ENCODE data around the gene LCN1.

The LCN1 gene

DNA sequence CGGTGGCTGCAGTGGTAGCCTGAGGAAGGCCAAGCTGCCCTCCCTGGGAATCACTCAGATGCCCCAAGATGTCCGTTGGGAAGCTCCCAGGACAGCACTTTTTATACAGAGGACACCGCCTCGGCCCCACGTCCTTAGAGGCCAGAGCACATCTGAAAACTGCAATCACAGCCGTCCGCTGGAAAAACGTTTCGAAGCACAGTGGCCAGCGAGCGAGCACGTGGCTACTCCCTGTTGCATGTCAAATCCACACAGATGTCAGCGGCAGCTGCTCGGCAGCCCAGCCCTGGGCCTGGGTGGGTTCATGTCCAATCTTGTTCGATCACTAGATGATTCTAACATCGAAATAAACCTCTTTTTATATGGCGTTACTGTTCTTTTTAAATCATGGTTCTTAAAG is 32.7 kb upstream of the LCN1 start:
- DNase-seq (ENCODE audit: low spot score): no peak

GRCh38 chr9:135489188-135489906 is 31.9 kb upstream of the LCN1 start:
- DNase-seq (ENCODE audit: low spot score): no peak

DNA sequence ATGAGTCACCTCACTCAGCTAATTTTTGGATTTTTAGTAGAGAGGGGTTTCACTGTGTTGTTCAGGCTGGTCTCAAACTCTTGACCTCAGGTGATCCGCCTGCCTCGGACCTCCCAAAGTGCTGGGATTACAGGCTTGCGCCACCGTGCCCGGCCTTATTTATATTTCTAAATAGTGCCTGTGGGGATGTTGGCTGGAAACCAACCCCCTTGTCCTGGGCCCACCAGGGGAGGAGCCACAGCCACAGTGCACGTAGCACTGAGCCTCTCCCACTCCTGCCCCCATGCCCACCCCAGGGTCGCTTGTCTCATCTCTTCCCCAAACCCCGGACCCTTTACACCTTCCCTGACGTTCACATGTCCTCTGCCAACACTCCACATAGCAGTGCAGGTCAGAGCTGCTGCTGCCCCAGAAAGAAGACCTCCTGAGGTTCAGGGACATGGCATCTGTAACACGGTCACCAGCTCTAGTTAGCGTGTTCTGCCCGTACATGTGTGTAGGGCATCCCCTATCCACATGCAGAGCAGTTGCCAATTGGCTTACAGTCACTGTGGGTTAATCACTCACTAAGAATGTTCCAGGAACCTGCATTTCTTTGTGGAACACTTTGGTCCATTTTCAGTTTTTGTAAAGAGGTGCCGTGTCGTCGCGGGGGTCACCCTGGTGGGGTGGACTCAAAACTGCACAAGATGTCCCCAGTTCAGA is 30.9 kb upstream of the LCN1 start:
- DNase-seq (ENCODE audit: low spot score): no peak

- no peak for DNase-seq (ENCODE audit: low spot score)
Measured at GRCh38 chr9:135490980-135491464, 30.2 kb upstream of the LCN1 start.

GRCh38 chr9:135491764-135492163 is 29.5 kb upstream of the LCN1 start:
- DNase-seq (ENCODE audit: low spot score): no peak

GRCh38 chr9:135492886-135493669 is 28.2 kb upstream of the LCN1 start:
- no peak for DNase-seq (ENCODE audit: low spot score)

DNA sequence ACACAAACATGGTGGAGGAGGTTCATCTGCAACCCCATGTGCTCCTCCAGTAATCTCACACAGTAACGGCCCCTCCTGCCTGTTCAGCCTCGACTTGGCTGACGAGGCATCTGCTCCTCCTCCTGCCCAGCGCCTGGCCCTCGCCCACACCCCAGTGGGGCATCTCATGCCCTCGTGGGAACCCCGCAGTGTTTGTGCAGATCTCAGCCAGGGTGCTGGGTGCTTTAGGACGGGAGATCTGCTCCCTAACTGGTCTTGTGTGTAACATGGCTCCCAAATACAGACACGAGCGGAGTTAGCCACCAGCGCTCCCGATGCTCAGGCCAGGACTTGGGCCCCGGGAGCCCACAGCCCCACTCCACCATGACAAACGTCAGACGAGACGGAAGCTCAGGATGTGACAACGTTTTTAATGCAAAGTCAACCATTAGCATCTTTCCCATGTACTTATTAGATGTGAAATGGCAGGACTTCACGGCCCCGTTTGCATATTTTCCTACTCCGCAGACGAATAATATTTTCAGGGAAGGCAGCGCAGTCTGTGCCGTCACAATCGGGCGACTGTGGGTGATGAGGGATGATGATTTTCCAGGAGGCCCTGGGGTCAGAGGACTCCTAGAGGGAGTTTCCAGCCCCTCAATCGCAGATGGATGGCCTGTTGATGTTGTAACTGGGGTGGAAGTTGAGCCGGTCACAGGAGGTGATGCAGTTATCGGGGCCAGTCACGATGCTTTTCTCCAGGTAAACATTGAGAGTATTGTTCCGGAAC is 26.3 kb upstream of the LCN1 start:
- no peak for DNase-seq (ENCODE audit: low spot score)

- DNase-seq (ENCODE audit: low spot score): no peak
Measured at GRCh38 chr9:135498381-135499126, 22.7 kb upstream of the LCN1 start.

DNA sequence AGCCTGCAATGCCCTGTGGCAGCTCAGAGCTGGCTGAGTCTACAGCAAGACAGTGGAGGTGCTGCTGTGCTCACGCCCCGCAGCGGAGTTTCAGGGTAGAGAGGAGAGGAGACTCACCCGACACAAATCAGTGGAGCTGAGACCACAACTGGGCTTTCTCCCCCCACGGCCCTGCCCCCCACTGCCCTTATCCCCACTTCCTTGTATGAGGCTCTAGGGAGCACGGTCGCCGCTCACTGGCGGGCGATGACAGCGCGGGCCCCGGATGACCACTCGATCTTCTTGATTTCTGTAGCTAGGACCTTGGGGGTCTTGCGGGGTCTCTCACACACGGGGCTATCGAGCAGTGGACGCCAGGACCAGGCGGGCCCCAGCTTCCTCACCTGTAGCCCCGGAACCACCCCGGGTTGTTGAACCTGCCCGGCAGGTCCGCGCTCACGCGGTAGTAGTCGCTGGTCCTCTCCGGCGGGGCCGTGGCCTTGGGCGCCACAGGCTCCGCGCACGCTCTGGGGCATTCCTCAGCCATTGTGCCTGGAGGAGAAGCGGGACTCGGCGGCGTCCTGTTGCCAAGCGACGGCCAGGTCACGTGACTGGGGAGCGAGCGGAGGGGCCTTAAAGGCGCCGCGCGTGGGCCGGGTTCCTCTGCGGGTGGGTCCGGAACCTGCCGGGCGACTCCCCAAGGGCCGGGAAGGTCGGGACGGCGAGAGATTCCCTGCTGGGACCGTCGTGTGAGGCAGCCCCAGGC is 21.7 kb upstream of the LCN1 start:
- peak; percentile 74 for DNase-seq (ENCODE audit: low spot score)

GRCh38 chr9:135500071-135500524 is 21.1 kb upstream of the LCN1 start:
- DNase-seq (ENCODE audit: low spot score): no peak

- peak; percentile 74 for DNase-seq (ENCODE audit: low spot score)
Measured at GRCh38 chr9:135500525-135501260, 20.5 kb upstream of the LCN1 start, which contains the start of gene MRPS2. Gene MRPS2 (plus strand): TSS chr9:135500682. CDS start chr9:135500711, 29 bp downstream.

DNA sequence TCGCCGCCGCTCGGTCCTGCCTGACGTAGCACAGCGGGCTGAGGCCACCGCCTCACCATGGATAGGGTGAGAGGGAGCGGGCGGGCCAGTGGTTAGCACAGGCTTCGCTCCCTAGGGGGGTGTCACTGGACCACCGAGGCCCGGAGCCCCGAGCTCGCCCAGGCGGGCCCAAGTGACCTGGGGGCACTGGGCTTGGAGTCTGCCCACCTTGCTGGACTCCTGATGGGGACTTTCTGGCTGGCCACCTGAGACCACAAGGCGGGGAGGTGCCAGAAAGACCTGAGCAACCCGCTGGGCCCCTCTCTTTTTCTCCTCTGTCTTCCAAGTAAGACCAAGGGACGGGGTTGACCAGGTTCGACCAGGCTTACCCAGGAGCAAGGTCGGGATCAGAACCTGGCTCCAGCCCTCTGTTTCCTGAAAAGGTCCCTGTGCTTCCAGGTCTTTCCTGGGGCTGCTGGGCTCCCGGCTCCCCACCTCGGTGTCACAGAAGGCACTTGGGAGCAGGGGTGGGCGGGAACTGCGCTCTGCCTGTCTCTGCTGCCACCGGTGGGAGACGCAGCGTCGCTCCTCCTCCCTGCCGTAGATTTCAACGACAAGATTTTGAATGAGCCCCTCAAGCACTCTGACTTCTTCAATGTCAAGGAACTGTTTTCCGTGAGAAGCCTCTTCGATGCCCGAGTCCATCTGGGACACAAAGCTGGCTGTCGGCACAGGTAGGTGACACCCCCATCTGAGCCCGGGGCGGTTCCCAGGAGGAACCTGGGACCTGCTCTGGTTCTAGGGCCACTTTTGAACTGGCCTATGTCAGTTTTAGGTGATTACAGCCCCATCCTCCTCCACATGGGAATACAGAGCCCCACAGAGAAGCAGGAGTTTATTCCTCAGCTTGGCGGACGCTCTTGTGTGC is 19.7 kb upstream of the LCN1 start:
- DNase-seq (ENCODE audit: low spot score): no peak

DNA sequence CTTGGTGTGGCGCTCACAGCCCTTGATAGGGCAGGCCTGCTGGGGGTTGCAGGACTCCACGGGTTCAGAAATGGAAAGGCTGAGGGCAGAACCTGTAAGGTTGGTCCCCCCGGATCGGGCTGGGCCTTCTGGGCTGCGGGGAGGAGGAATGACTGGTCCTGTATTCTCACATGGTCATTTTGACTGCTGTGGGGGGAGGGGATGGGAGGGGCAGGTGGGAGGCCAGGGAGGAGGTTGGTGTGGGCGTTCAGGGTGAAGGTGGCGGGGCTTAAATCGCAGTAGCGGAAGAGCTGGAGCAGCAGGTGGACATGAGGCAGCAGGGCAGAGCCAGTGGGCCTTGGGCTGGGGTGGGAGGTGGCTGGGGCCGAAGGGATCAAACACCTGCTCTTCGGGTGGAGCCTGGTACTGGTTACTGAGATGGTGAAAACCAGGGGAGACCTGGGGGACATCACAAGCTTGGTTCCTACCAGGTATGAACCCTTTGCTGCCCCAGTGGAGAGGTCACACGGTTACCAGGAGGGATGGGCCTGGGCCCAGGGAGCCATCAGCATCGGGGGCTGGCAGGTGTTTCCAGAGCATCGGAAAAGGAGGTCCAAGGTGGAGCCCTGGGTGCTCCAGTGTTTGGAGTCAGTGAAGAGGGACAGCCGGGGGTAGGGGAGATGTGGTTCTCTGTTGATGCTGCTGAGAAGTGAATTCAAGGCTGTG is 18.9 kb upstream of the LCN1 start:
- no peak for DNase-seq (ENCODE audit: low spot score)

GRCh38 chr9:135502873-135503321 is 18.3 kb upstream of the LCN1 start:
- DNase-seq (ENCODE audit: low spot score): no peak

- DNase-seq (ENCODE audit: low spot score): no peak
Measured at GRCh38 chr9:135503371-135504261, 17.6 kb upstream of the LCN1 start.

Data from hematopoietic multipotent progenitor cell treated with erythropoietin and hydrocortisone succinate and interleukin-3 and kit ligand, for 17 days (in vitro differentiated cells).